Neural cell (in vitro differentiated cells): Measurements from ENCODE around the gene PRDM11.

Source experiments
- RAD21 ChIP-seq: fragments of 450-650 bp; conservative IDR thresholded peaks from 2 replicates; pipeline ENCODE4 v1.6.1; 2014; ENCODE audit warnings: antibody characterized with exemption, mild to moderate bottlenecking, moderate library complexity
- SMC3 ChIP-seq: fragments of 450-650 bp; conservative IDR thresholded peaks from 2 replicates; pipeline ENCODE4 v1.6.1; 2014; ENCODE audit warnings: antibody characterized with exemption, mild to moderate bottlenecking, moderate library complexity; ENCODE audit not compliant: poor library complexity
- TAF1 ChIP-seq: IDR thresholded peaks from 2 replicates; pipeline ENCODE4 v1.6.1; 2012; ENCODE audit warnings: low read depth

DNA sequence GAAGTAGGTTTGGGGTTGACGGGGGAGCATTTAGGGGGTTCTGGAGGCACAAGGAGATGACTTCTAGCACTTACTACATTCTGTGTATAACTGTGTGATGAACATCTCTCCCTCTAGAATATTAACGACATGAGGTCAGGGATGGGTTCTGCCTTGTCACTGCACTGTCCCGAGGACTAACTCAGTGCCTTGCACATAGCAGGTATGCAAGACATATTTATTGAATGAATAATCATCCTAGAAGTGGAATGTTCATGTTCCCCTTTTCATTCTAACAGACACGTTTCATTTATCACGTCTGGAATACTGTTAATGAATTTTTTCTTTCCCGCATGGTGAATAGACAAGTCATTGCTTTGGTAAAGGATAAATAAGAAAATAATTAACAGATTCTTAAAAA, 127.1 kb downstream of the PRDM11 start:
- TF ChIP-seq RAD21 (no peak), TAF1 (no peak), SMC3 (no peak)
